ENCODE data around the gene LYPD6B.

Gene LYPD6B

GRCh38 chr2:149012545-149012944, 26.0 kb upstream of the LYPD6B start:
- DNase-seq (ENCODE audit: low read depth, low spot score): no peak

GRCh38 chr2:149015501-149015900, 23.0 kb upstream of the LYPD6B start:
- no peak for DNase-seq (ENCODE audit: low read depth, low spot score)

- no peak for DNase-seq (ENCODE audit: low read depth, low spot score)
Measured at GRCh38 chr2:149015926-149016563, 22.5 kb upstream of the LYPD6B start.

DNA sequence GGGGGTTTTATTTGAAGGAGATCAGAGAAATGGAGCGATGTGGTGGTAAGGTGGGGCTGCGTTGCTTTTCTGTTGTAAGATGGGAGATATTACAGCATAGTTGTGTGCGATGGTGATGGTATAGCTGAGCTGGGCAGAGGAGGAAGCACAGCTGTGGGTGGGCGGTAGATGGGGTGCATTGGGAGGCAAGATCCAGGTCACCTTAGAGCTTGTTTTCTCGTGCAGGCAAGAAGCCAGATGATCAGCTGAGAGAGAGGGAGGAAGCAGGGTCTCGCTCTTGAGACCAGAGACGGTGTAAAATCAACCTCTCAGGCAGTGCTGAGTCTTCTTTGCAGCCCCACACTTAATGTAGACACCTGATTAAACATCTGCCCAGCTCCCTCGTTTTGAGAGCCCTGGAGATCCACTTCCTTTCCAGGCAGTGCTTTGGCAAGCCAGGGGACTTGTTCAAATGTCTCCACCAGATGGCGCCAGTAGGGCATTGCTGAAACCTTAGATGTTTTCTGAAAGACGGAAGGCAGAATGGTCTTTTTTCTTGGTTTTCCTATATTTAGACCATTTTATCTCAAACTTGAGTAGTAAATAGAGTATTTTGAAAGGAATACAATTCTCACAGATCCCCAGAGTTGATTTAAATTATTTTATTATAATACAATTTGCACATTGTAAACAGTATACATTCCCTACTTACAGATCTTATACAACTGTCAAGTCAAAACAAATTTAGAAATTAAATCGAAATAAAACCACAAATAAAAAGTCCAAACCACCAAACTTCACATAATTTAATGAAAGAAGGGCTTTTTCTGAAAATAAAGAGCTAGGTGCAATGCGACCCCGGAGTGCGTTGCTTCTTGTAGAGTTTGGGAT, 21.1 kb upstream of the LYPD6B start:
- DNase-seq (ENCODE audit: low read depth, low spot score): peak; percentile 56

DNA sequence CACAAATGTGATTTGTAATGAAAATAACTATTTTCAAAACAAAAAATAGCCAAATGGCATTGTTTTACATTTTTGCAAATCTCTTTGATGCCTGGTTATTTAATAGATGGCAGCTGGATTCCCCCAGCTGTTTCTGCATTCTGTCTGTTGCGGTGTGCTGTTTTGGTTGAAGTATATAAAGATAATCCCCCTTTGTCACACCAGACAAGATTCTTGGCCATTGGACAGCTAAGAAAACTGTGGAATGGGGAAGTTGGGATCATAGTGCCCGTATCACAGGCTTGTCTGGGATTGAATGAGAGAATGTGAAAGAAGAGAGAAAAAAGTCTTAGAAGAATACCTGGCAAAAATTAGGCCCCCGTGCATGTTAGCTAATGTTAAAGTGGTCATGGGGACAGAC, 19.5 kb upstream of the LYPD6B start:
- DNase-seq (ENCODE audit: low read depth, low spot score): no peak

DNA sequence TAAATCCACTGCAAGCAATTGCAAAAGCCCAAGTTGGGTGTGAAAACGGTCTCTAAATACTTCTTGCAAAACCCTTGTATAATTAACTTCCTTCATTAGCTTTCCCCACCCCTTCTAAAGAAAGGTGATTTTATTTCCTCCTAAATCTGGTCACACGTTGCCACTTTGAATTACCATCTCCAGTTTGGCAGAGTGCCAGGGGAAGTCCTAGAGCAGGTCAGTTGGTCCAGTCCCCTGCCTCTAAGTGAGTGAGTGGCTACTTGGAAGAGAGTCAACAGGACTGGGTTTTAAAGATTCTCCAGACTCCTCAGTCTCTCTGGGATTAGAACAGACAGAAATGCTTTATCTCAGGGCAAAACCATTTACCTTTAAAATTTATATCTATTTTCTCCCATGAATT, 18.7 kb upstream of the LYPD6B start:
- no peak for DNase-seq (ENCODE audit: low read depth, low spot score)

GRCh38 chr2:149020432-149020851, 18.1 kb upstream of the LYPD6B start:
- DNase-seq (ENCODE audit: low read depth, low spot score): no peak

DNA sequence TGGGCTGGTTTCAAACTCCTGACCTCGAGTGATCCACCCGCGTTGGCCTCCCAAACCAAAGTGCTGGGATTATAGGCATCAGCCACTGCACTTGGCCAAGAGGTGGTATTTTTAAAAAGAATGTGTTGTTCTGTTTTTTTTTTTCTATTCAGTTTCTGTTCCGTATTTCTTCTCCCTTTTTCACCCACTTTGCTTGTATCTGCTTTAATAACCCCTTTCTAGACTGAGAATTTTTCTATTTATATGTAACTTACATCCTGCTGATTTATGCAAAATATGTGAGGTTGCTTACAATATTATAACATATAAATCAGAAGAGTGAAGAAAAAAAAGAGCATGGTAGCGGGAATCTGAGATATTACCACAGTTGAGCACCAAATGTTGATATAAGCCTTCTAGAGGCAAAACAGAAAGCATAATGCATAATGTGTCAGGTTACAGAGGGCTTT, 17.2 kb upstream of the LYPD6B start:
- DNase-seq (ENCODE audit: low read depth, low spot score): no peak

DNA sequence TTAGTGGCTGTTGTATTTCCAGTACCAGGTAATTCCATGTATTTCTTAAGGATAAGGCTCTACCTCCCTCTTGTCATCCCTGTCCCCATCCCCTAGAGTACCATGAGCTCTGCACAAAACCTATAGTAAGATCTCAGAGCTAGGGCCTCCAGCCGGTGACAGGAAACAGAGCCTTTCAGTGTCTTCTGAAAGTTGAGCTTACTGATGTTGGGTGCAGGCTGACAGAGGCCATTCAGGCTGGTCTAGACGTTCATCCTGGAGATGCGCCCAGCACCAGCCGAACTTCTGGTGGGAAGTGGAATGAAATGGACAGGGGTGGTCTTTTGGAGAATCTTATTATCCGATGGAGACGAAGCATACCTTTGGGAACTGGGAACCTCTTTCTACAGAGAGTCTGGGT, 16.7 kb upstream of the LYPD6B start:
- DNase-seq (ENCODE audit: low read depth, low spot score): no peak

- DNase-seq (ENCODE audit: low read depth, low spot score): no peak
Measured at GRCh38 chr2:149023091-149023490, 15.4 kb upstream of the LYPD6B start.

- no peak for DNase-seq (ENCODE audit: low read depth, low spot score)
Measured at GRCh38 chr2:149027590-149028250, 10.8 kb upstream of the LYPD6B start.

- no peak for DNase-seq (ENCODE audit: low read depth, low spot score)
Measured at GRCh38 chr2:149028377-149028776, 10.1 kb upstream of the LYPD6B start.

DNA sequence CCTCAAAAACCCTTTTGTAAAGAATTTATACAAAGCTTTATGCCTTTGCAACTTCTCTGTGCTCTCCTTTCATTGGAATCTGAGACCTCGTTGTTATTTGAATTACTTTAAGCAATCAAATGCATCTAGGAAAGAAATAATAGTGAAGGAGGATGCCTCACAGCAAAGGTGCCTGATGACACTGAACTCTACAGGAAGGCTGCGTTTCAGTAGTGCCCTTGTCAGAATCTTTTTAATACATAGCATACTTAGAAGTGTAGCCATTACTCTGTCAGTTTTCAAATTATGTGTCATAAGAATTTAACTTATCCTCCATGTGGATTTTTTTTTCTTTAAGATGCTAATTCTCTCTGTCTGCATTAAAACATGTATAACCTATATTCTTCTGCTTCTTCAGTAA, 9.6 kb upstream of the LYPD6B start:
- no peak for DNase-seq (ENCODE audit: low read depth, low spot score)

GRCh38 chr2:149029307-149029965, 9.1 kb upstream of the LYPD6B start:
- no peak for DNase-seq (ENCODE audit: low read depth, low spot score)

DNA sequence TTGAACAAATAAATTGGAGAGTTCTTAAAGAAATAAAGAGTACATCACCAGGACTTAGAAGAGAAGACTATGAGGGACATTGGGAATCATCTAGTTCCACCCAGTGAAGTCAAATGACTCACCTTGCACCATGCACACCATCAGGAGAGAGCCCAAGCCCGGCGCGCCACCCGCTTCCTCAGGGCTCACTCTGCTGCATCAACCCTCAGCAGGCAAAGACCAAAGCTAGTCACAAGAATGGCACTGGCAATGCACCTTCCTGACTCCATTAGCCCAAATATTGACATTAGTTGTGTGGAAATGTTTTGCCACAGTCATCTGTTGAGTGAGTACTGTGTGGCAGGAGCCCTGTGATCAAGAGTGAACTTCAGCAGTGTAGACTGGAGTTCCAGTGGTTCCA, 7.1 kb upstream of the LYPD6B start:
- DNase-seq (ENCODE audit: low read depth, low spot score): no peak

- no peak for DNase-seq (ENCODE audit: low read depth, low spot score)
Measured at GRCh38 chr2:149033716-149034115, 4.8 kb upstream of the LYPD6B start.

DNA sequence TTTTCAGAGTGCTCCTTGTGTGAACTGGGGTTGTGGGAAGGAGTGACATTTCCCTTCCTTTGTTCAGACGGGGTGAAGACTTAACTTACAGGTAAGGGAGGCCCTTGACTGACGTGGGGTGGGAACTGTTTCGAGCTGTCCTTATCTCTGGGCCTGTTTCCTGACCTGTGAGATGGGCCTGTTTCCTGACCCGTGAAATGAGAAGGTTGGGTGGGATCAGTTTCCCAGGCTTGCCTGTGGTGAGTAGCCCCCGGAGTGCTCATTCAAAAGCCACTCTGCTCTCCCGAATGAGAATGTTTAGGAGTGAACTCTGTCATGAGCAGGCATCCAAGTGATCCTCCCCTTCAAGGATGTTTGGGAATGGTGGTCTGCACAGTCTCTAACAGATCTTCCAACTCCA, 4.1 kb upstream of the LYPD6B start:
- DNase-seq (ENCODE audit: low read depth, low spot score): no peak

GRCh38 chr2:149036507-149037293, 1.8 kb upstream of the LYPD6B start:
- no peak for DNase-seq (ENCODE audit: low read depth, low spot score)

DNA sequence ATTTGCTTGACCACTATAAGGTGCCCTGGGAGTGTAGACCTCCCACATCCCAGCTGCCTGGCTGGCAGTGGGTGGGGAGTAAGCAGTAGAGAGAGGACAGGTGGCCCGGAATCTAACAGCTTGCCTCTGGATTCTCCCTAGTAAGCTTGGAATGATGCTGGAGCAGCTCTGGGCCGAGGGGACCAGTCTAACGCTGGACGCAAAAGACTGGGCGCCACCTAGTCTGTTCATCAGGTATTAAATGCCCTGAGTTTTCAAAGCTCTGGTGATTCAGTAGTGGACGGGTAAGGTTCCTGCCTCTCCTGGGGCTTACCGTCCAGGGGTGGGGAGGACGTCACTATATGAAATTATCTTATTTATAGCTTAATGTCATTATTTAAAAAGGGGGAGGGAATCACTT, 648 bp upstream of the LYPD6B start:
- no peak for DNase-seq (ENCODE audit: low read depth, low spot score)

GRCh38 chr2:149039213-149039724, 770 bp downstream of the LYPD6B start:
- no peak for DNase-seq (ENCODE audit: low read depth, low spot score)

DNA sequence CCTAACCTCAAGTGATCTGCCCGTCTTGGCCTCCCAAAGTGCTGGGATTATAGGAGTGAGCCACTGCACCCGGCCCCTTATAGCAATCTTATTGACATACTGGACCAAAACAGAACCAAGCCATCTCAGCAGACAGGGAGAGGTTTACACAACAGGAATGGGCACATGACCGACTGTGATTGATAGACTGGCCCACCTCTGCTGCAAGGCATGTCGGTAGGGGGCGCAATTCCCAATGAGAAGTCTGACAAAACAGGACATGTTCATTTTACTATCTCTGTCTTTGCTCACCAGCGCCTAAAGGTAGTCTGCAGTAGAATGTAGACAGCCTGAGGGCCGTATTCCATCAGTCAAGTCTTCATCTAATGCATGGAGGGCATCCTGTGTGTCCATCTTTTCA, 2.0 kb downstream of the LYPD6B start:
- no peak for DNase-seq (ENCODE audit: low read depth, low spot score)
